ENCODE results near the gene LMAN1.

The LMAN1 gene

DNA sequence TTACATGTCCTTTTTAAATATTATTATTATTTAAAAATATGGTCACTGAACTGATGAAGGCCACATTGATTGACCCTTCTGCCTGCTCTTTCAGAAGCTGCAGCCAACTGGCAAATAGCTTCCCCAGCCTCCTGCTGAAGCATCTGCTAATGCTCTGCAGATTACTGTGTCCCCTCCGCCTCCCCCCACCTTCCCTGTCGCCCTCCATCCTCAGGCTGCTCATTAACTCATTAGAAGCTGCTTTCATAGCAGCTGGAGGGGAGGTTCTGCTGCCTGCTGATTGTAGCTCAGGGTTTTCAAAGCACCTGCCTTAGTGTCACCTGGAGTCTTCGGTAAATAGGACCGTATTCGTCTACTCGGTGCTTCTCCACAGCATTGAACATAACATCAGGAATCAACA lies 24.8 kb upstream of the LMAN1 start:
- intact Hi-C loops (cut with DNase I; ENCODE audit: low total_unique reads) = no loop called here

DNA sequence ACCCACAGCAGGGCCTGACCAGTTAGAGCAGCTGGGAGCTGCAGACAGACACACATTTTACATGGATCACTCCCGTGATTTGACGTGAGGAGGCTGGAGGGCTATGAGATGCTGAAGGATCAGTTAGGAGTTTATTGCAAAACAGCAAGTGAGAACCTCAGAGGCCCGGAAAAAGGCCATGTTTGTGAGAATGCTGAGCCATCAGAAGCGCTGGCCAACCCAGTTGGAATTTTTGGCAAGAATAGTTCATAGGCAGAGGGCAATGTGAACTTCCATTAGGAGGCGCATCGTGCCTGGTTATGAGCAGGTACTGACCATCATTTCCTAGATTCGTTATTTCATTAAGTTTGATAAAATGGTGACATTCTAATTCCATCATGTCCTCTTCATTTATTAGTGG lies 23.3 kb upstream of the LMAN1 start:
- TF ChIP-seq, protein P1, sequence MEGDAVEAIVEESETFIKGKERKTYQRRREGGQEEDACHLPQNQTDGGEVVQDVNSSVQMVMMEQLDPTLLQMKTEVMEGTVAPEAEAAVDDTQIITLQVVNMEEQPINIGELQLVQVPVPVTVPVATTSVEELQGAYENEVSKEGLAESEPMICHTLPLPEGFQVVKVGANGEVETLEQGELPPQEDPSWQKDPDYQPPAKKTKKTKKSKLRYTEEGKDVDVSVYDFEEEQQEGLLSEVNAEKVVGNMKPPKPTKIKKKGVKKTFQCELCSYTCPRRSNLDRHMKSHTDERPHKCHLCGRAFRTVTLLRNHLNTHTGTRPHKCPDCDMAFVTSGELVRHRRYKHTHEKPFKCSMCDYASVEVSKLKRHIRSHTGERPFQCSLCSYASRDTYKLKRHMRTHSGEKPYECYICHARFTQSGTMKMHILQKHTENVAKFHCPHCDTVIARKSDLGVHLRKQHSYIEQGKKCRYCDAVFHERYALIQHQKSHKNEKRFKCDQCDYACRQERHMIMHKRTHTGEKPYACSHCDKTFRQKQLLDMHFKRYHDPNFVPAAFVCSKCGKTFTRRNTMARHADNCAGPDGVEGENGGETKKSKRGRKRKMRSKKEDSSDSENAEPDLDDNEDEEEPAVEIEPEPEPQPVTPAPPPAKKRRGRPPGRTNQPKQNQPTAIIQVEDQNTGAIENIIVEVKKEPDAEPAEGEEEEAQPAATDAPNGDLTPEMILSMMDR (IDR thresholded peaks at IDR 0.05) = no peak

More for the DNA sequence above, 24.8 kb upstream of the LMAN1 start:
- no peak for DNase-seq
- TF ChIP-seq, protein P1 (IDR thresholded peaks at IDR 0.05) = no peak
- no peaks in the 10 kb centered on the region for H3K27me3 ChIP-seq
- no peaks in the 10 kb centered on the region for H3K36me3 ChIP-seq
- H3K9me3 ChIP-seq = no peaks in the 10 kb centered on the region
- H3K4me1 ChIP-seq = no peaks in the 10 kb centered on the region
- no peak overlapping the region for H3K27ac ChIP-seq
- no peak overlapping the region for H3K4me3 ChIP-seq

DNA sequence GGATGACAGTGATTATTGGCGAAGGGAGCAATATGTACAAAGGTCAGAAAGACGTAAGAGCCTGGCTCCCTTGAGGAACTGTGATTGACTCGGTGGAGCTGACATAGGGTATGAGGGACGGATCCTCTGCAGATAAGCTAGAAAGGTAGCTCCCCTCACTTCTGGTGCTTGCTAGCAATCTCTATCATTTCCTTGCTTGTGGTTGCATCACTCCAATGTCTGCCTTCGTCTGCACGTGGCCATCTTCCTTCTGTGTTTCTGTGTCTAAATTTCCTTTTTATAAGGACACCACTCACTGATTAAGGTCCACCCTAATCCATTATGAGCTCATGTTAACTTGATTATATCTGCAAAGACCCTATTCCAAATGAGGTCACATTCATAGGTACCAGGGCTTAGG lies 22.9 kb upstream of the LMAN1 start:
- Histone ChIP-seq H3K4me1 (no peaks in the 10 kb centered on the region), H3K27me3 (no peaks in the 10 kb centered on the region), H3K27ac (no peak overlapping the region), H3K36me3 (no peaks in the 10 kb centered on the region), H3K4me3 (no peak overlapping the region), H3K9me3 (no peaks in the 10 kb centered on the region)
- intact Hi-C loops (cut with DNase I; ENCODE audit: low total_unique reads) = no loop called here
- TF ChIP-seq, protein P1 (IDR thresholded peaks at IDR 0.05) = no peak
- DNase-seq = no peak

More for the DNA sequence above, 23.3 kb upstream of the LMAN1 start:
- DNase-seq = no peak
- Histone ChIP-seq H3K4me3 (no peak overlapping the region), H3K9me3 (no peaks in the 10 kb centered on the region), H3K27ac (no peak overlapping the region), H3K27me3 (no peaks in the 10 kb centered on the region), H3K36me3 (no peaks in the 10 kb centered on the region), H3K4me1 (no peaks in the 10 kb centered on the region)
- intact Hi-C loops (cut with DNase I; ENCODE audit: low total_unique reads) = no loop called here

DNA sequence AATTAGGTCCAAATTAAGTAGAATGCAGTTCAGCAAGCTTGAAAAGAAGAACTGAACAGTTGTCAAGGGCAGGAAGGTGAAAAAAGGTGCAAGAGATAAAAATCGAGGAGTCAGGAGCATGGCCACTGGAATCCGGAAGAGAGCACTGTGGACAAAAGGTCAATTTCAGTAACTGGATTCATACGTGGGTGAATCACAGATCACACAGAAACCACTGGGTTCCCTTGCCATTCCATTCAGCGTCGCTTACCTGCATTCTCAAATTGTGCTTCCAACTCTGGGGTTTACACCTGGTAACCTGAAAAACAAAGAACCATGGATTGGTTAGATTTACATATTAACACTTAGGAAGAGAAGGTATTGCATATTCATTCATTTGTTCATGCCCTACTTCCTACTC lies 21.6 kb upstream of the LMAN1 start:
- DNase-seq = no peak
- TF ChIP-seq, protein P1 (IDR thresholded peaks at IDR 0.05) = no peak
- intact Hi-C loops (cut with DNase I; ENCODE audit: low total_unique reads) = no loop called here
- no peak overlapping the region for H3K4me3 ChIP-seq
- no peaks in the 10 kb centered on the region for H3K27me3 ChIP-seq
- H3K4me1 ChIP-seq = no peaks in the 10 kb centered on the region
- H3K9me3 ChIP-seq = no peaks in the 10 kb centered on the region
- no peaks in the 10 kb centered on the region for H3K36me3 ChIP-seq
- no peak overlapping the region for H3K27ac ChIP-seq

DNA sequence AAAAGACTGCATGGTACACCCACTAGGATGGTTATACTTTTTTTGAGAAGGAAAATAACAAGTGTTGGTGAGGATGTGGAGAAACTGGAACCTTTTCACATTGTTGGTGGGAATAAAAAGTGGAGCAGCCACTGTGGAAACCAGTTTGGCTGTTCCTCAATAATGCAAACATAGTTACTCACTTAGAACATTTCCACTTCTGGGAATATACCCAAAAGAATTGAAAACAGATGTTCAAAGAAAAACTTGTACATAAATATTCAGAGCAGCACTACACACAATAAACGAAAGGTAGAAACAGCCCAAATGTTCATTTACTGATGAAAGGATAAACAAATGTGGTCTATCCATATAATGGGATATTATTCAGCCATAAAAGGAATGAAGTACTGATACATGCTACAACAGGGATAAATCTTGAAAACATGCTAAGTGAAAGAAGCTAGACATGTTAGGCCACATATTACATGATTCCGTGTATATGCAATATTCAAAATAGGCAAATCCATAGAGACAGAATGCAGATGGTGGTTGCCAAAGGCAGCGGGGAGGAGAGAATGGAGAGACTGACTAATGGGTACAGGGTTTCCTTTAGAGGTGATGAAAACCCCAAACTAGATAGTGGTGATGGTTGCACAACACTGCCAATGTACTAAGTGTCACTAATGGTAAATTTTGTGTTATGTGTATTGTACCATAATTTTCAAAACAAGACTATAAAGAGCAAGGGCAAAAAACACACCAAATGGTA lies 20.9 kb upstream of the LMAN1 start:
- no peak for DNase-seq
- Histone ChIP-seq H3K27me3 (no peaks in the 10 kb centered on the region), H3K36me3 (no peaks in the 10 kb centered on the region), H3K4me1 (no peaks in the 10 kb centered on the region), H3K9me3 (no peaks in the 10 kb centered on the region), H3K27ac (no peak overlapping the region), H3K4me3 (no peak overlapping the region)
- TF ChIP-seq, protein P1 (IDR thresholded peaks at IDR 0.05) = no peak
- intact Hi-C loops (cut with DNase I; ENCODE audit: low total_unique reads) = no loop called here
